Measurements from ENCODE around the gene ONECUT3. TPM values are rescaled to one million over a fixed set of nuclear protein-coding genes. Genes with fewer than 3 reads are reported as not detected.
"Not testable (repeated sequence)": the region's sequence is repeated elsewhere in the genome, so short reads cannot be mapped to it uniquely, and the experiment has no call there.

ONECUT3 gene
- total RNA-seq, 3 donors from 2014 or later = not detected

- H3K27me3 Mint-ChIP-seq (ENCODE audit: low read depth) = peaks cover 67% of the 10 kb centered on the region
Observed at GRCh38 chr19:1780272-1780958, 27.1 kb downstream of the ONECUT3 start.

GRCh38 chr19:1782521-1782920, 29.2 kb downstream of the ONECUT3 start:
- no peaks in the 10 kb centered on the region for H3K36me3 Mint-ChIP-seq (ENCODE audit: insufficient read depth)
- DNase-seq = no peak
- no peak overlapping the region for H3K4me3 Mint-ChIP-seq
- H3K27me3 Mint-ChIP-seq (ENCODE audit: low read depth) = peaks cover 62% of the 10 kb centered on the region
- ATAC-seq = no peak
- no peaks in the 10 kb centered on the region for H3K9me3 Mint-ChIP-seq
- H3K4me1 Mint-ChIP-seq (ENCODE audit: low read depth) = no peaks in the 10 kb centered on the region

More at GRCh38 chr19:1780272-1780958, 27.1 kb downstream of the ONECUT3 start:
- Mint-ChIP-seq H3K36me3 (ENCODE audit: insufficient read depth) (no peaks in the 10 kb centered on the region), H3K4me1 (ENCODE audit: low read depth) (peaks cover 3% of the 10 kb centered on the region), H3K4me3 (no peak overlapping the region), H3K9me3 (no peaks in the 10 kb centered on the region)
- DNase-seq (no peak), ATAC-seq (no peak)

GRCh38 chr19:1783354-1783753, 30.0 kb downstream of the ONECUT3 start:
- no peaks in the 10 kb centered on the region for H3K9me3 Mint-ChIP-seq
- no peak for DNase-seq
- H3K4me3 Mint-ChIP-seq = no peak overlapping the region
- no peaks in the 10 kb centered on the region for H3K4me1 Mint-ChIP-seq (ENCODE audit: low read depth)
- H3K36me3 Mint-ChIP-seq (ENCODE audit: insufficient read depth) = no peaks in the 10 kb centered on the region
- no peak for ATAC-seq
- peaks cover 62% of the 10 kb centered on the region for H3K27me3 Mint-ChIP-seq (ENCODE audit: low read depth)

GRCh38 chr19:1783874-1784273, 30.6 kb downstream of the ONECUT3 start:
- no peak for DNase-seq
- peaks cover 62% of the 10 kb centered on the region for H3K27me3 Mint-ChIP-seq (ENCODE audit: low read depth)
- H3K4me3 Mint-ChIP-seq = no peak overlapping the region
- no peak for ATAC-seq
- H3K36me3 Mint-ChIP-seq (ENCODE audit: insufficient read depth) = no peaks in the 10 kb centered on the region
- no peaks in the 10 kb centered on the region for H3K9me3 Mint-ChIP-seq
- H3K4me1 Mint-ChIP-seq (ENCODE audit: low read depth) = no peaks in the 10 kb centered on the region

- Mint-ChIP-seq H3K36me3 (ENCODE audit: insufficient read depth) (no peaks in the 10 kb centered on the region), H3K9me3 (no peaks in the 10 kb centered on the region), H3K4me3 (no peak overlapping the region), H3K27me3 (ENCODE audit: low read depth) (peaks cover 50% of the 10 kb centered on the region), H3K4me1 (ENCODE audit: low read depth) (no peaks in the 10 kb centered on the region)
- ATAC-seq (no peak), DNase-seq (no peak)
Observed at GRCh38 chr19:1785310-1785709, 32.0 kb downstream of the ONECUT3 start.

- H3K4me3 Mint-ChIP-seq = no peak overlapping the region
- H3K36me3 Mint-ChIP-seq (ENCODE audit: insufficient read depth) = no peaks in the 10 kb centered on the region
- H3K4me1 Mint-ChIP-seq (ENCODE audit: low read depth) = peaks cover 1% of the 10 kb centered on the region
- no peaks in the 10 kb centered on the region for H3K9me3 Mint-ChIP-seq
- peaks cover 42% of the 10 kb centered on the region for H3K27me3 Mint-ChIP-seq (ENCODE audit: low read depth)
- ATAC-seq = no peak
- DNase-seq = no peak
Observed at GRCh38 chr19:1786668-1787067, 33.4 kb downstream of the ONECUT3 start.

GRCh38 chr19:1787116-1787515, 33.8 kb downstream of the ONECUT3 start:
- H3K4me1 Mint-ChIP-seq (ENCODE audit: low read depth) = peaks cover 1% of the 10 kb centered on the region
- no peak overlapping the region for H3K4me3 Mint-ChIP-seq
- H3K27me3 Mint-ChIP-seq (ENCODE audit: low read depth) = peaks cover 39% of the 10 kb centered on the region
- no peaks in the 10 kb centered on the region for H3K9me3 Mint-ChIP-seq
- DNase-seq (no peak), ATAC-seq (no peak)
- no peaks in the 10 kb centered on the region for H3K36me3 Mint-ChIP-seq (ENCODE audit: insufficient read depth)

- ATAC-seq = no peak
- Mint-ChIP-seq H3K4me1 (ENCODE audit: low read depth) (peaks cover 1% of the 10 kb centered on the region), H3K27me3 (ENCODE audit: low read depth) (peaks cover 24% of the 10 kb centered on the region), H3K36me3 (ENCODE audit: insufficient read depth) (no peaks in the 10 kb centered on the region), H3K9me3 (no peaks in the 10 kb centered on the region), H3K4me3 (no peak overlapping the region)
- no peak for DNase-seq
Observed at GRCh38 chr19:1789261-1790041, 36.1 kb downstream of the ONECUT3 start.

- no peak overlapping the region for H3K4me3 Mint-ChIP-seq
- no peak for ATAC-seq
- no peaks in the 10 kb centered on the region for H3K9me3 Mint-ChIP-seq
- peaks cover 24% of the 10 kb centered on the region for H3K27me3 Mint-ChIP-seq (ENCODE audit: low read depth)
- no peak for DNase-seq
- no peaks in the 10 kb centered on the region for H3K36me3 Mint-ChIP-seq (ENCODE audit: insufficient read depth)
- peaks cover 1% of the 10 kb centered on the region for H3K4me1 Mint-ChIP-seq (ENCODE audit: low read depth)
Observed at GRCh38 chr19:1790054-1790792, 36.9 kb downstream of the ONECUT3 start.

GRCh38 chr19:1791879-1792278, 38.6 kb downstream of the ONECUT3 start:
- Mint-ChIP-seq H3K4me1 (ENCODE audit: low read depth) (peaks cover 1% of the 10 kb centered on the region), H3K9me3 (no peaks in the 10 kb centered on the region), H3K27me3 (ENCODE audit: low read depth) (peaks cover 20% of the 10 kb centered on the region), H3K4me3 (no peak overlapping the region), H3K36me3 (ENCODE audit: insufficient read depth) (no peaks in the 10 kb centered on the region)
- no peak for ATAC-seq
- no peak for DNase-seq

GRCh38 chr19:1794424-1795172, 41.3 kb downstream of the ONECUT3 start:
- Mint-ChIP-seq H3K27me3 (ENCODE audit: low read depth) (peaks cover 9% of the 10 kb centered on the region), H3K4me1 (ENCODE audit: low read depth) (peaks cover 1% of the 10 kb centered on the region), H3K4me3 (no peak overlapping the region), H3K36me3 (ENCODE audit: insufficient read depth) (no peaks in the 10 kb centered on the region), H3K9me3 (no peaks in the 10 kb centered on the region)
- ATAC-seq (peak in 1 of 2 donors; percentile 42), DNase-seq (no peak)

- Mint-ChIP-seq H3K4me1 (ENCODE audit: low read depth) (no peaks in the 10 kb centered on the region), H3K36me3 (ENCODE audit: insufficient read depth) (peaks cover 5% of the 10 kb centered on the region), H3K27me3 (ENCODE audit: low read depth) (peaks cover 6% of the 10 kb centered on the region), H3K9me3 (no peaks in the 10 kb centered on the region), H3K4me3 (no peak overlapping the region)
- DNase-seq (no peak), ATAC-seq (no peak)
Observed at GRCh38 chr19:1796395-1797142, 43.3 kb downstream of the ONECUT3 start.

- H3K4me3 Mint-ChIP-seq; H3K4me1 Mint-ChIP-seq (ENCODE audit: low read depth); H3K9me3 Mint-ChIP-seq; H3K36me3 Mint-ChIP-seq (ENCODE audit: insufficient read depth); H3K27me3 Mint-ChIP-seq (ENCODE audit: low read depth); DNase-seq; ATAC-seq: not testable (repeated sequence)
Observed at GRCh38 chr19:1797313-1797712, 44.0 kb downstream of the ONECUT3 start.

Data from activated T-cell treated with anti-CD3 and anti-CD28 coated beads, Interleukin-2, amount 50 U/mL, for 4 hours (primary cell).